Natural killer cell (primary cell): ENCODE measurements around the gene FIG4. TPM values are rescaled to one million over a fixed set of nuclear protein-coding genes. Genes with fewer than 3 reads are reported as not detected.

ENCODE experiments used
- ATAC-seq, 3 donors: fragments of 150-1000 bp in 2 of 3; fragments of 200-7000 bp in 1 of 3; cut with Tn5 transposase; 1 replicate in 1 of 3; 2 replicates in 2 of 3; pipeline ENCODE4 v1.10.0; 2021; ENCODE audit warnings: mild to moderate bottlenecking in 2 of 3, moderate library complexity in 2 of 3
- DNase-seq, 2 donors: peaks; one replicate each; pipeline versions ENCODE4 v3.0.0 to v3.0.0-alpha.2; 2013 to 2021; ENCODE audit warnings: mixed read lengths in 1 of 2
- H3K27ac ChIP-seq: one replicate; pipeline ENCODE4 v1.5.1; 2013; ENCODE audit warnings: mild to moderate bottlenecking, low read length
- H3K27me3 ChIP-seq: one replicate; pipeline ENCODE4 v1.6.1; 2013; ENCODE audit warnings: low read length; ENCODE audit not compliant: control insufficient read depth, insufficient read depth
- H3K36me3 ChIP-seq: one replicate; pipeline ENCODE4 v1.6.1; 2013; ENCODE audit warnings: low read length; ENCODE audit not compliant: control insufficient read depth, insufficient read depth
- H3K4me1 ChIP-seq: one replicate; pipeline ENCODE4 v1.6.1; 2013; ENCODE audit warnings: low read length; ENCODE audit not compliant: control insufficient read depth, insufficient read depth
- H3K4me3 ChIP-seq: one replicate; pipeline ENCODE4 v1.5.1; 2013; ENCODE audit warnings: low read length
- H3K9me3 ChIP-seq: one replicate; pipeline ENCODE4 v1.6.1; 2013; ENCODE audit warnings: low read length; ENCODE audit not compliant: control insufficient read depth, insufficient read depth
- H3K27ac Mint-ChIP-seq, 2 donors: one replicate each; pipeline ENCODE4 v1.8.0; 2022; ENCODE audit warnings: mild to moderate bottlenecking in 2 of 2, mixed read lengths in 2 of 2, moderate library complexity in 1 of 2
- H3K27me3 Mint-ChIP-seq, 2 donors: one replicate each; pipeline ENCODE4 v1.8.0; 2022; ENCODE audit warnings: low read depth in 2 of 2, mixed read lengths in 2 of 2
- H3K36me3 Mint-ChIP-seq: one replicate; pipeline ENCODE4 v1.8.0; 2022; ENCODE audit warnings: mixed read lengths
- H3K4me1 Mint-ChIP-seq, 2 donors: one replicate each; pipeline ENCODE4 v1.8.0; 2022; ENCODE audit warnings: mixed read lengths in 2 of 2
- H3K4me3 Mint-ChIP-seq: one replicate; pipeline ENCODE4 v1.8.0; 2022; ENCODE audit warnings: mild to moderate bottlenecking, moderate library complexity, mixed read lengths
- H3K9me3 Mint-ChIP-seq, 2 donors: one replicate each; pipeline ENCODE4 v1.8.0; 2022; ENCODE audit warnings: mixed read lengths in 2 of 2
- WGBS: methylation state at CpG from one replicate; pipeline ENCODE4 v1.1.7; 2013; ENCODE audit warnings: missing lambda C conversion rate; ENCODE audit not compliant: insufficient coverage; 5-methylcytosine and 5-hydroxymethylcytosine counted together
- intact Hi-C: fragments of 100-400 bp; cut with micrococcal nuclease; formaldehyde crosslinking; loops from one replicate; pipeline ENCODE4 v1.14.2; 2022
- total RNA-seq, 4 donors: library from RNA; stranded (reverse); fragments of 120-200 nt in 1 of 4; gene quantifications; one replicate each; pipeline versions ENCODE4 v1.2.3 to v1.2.4, GENCODE V29; 2013 to 2022
- TF ChIP-seq, protein P1 (sequence below): fragments of 200-600 bp; IDR thresholded peaks from one replicate; pipeline ENCODE4 v1.8.0; 2022; ENCODE audit warnings: antibody characterized with exemption

FIG4 gene
- total RNA-seq, 3 donors from 2014 or later (not counting 1 experiment from before 2014, with no cell fraction given) = 15.7 to 38.5 (median 20.7) TPM

DNA sequence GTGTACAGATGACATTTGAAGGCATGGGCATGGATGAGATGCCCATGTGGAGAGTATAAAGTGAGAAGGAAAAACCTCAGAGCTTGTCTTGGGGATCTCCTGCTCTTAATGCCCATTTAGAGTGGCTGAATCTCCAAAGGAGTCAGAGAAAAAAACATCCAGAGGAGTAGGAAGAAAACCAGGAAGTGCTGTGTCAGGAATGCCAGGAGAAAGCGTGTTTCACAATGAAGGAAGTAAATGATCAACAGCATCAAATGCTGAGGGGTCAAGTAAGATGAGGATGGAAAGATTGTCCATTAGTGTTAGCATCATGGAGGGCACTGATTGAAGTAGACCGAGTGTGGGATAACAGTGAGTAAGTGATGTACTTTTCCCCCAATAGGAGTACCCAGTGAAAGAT lies 56.1 kb downstream of the FIG4 start:
- 100% methylated on average over 2 of the region's 2 CpGs for WGBS
- Histone ChIP-seq H3K4me1 (no peaks in the 10 kb centered on the region), H3K27me3 (no peaks in the 10 kb centered on the region), H3K36me3 (peaks cover 10% of the 10 kb centered on the region), H3K9me3 (no peaks in the 10 kb centered on the region), H3K27ac (no peak overlapping the region), H3K4me3 (no peak overlapping the region)
- no peaks in the 10 kb centered on the region for H3K36me3 Mint-ChIP-seq
- DNase-seq (no peak), ATAC-seq (no peak)
- no peak overlapping the region for H3K4me3 Mint-ChIP-seq
- TF ChIP-seq, protein P1, sequence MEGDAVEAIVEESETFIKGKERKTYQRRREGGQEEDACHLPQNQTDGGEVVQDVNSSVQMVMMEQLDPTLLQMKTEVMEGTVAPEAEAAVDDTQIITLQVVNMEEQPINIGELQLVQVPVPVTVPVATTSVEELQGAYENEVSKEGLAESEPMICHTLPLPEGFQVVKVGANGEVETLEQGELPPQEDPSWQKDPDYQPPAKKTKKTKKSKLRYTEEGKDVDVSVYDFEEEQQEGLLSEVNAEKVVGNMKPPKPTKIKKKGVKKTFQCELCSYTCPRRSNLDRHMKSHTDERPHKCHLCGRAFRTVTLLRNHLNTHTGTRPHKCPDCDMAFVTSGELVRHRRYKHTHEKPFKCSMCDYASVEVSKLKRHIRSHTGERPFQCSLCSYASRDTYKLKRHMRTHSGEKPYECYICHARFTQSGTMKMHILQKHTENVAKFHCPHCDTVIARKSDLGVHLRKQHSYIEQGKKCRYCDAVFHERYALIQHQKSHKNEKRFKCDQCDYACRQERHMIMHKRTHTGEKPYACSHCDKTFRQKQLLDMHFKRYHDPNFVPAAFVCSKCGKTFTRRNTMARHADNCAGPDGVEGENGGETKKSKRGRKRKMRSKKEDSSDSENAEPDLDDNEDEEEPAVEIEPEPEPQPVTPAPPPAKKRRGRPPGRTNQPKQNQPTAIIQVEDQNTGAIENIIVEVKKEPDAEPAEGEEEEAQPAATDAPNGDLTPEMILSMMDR = no peak
- H3K9me3 Mint-ChIP-seq = no peaks in the 10 kb centered on the region
- H3K27ac Mint-ChIP-seq = no peak overlapping the region
- H3K27me3 Mint-ChIP-seq = no peaks in the 10 kb centered on the region
- peaks cover 0 to 5% of the 10 kb centered on the region in 2 donors for H3K4me1 Mint-ChIP-seq
- intact Hi-C loops = no loop called here

DNA sequence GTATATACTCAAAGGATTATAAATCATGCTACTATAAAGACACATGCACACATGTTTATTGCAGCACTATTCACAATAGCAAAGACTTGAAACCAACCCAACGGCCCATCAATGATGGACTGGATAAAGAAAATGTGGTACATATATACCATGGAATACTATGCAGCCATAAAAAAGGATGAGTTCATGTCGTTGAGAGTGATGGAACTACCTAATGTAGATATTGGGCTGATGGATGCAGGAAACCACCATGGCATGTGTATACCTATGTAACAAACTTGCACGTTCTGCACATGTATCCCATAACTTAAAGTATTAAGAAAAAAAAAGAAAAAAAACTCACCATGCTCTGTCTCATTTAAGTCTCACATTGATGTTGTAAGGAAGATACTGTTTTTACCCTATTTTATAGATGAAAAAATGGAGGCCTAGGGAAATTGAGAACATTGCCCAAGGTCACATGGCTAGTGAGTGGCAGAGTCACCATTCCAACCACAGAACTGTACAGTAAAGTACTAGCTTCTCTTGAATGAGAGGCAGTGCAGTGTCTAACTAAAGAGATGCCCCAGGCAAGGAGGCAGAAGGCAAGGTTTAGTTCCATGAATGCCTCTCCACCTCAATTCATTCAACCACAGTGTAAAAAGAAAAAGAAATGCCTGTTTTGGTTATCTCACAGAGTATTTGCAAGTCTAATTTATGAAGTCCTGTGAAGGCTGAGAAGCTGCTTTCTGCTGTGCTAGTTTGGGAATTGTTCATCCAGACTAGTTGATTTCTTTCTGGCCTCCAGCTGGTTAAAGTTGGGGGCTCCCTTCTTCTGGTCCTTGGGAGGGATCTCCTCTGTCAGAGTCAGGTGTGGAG lies 68.2 kb downstream of the FIG4 start:
- Mint-ChIP-seq H3K36me3 (peaks cover 33% of the 10 kb centered on the region), H3K27me3 (no peaks in the 10 kb centered on the region), H3K9me3 (peaks cover 2 to 3% of the 10 kb centered on the region in 2 donors), H3K4me3 (peak overlapping the region; percentile 63), H3K27ac (peak overlapping the region; percentile 87), H3K4me1 (peaks cover 19 to 32% of the 10 kb centered on the region in 2 donors)
- no peak for DNase-seq
- Histone ChIP-seq H3K36me3 (peaks cover 5% of the 10 kb centered on the region), H3K9me3 (no peaks in the 10 kb centered on the region), H3K27ac (peak overlapping the region; percentile 28), H3K27me3 (no peaks in the 10 kb centered on the region), H3K4me1 (peaks cover 13% of the 10 kb centered on the region), H3K4me3 (no peak overlapping the region)
- peak in 1 of 3 donors; percentile 25 for ATAC-seq
- 100% methylated on average over 1 of the region's 3 CpGs for WGBS
- intact Hi-C loops = no loop called here
- TF ChIP-seq, protein P1 = no peak

DNA sequence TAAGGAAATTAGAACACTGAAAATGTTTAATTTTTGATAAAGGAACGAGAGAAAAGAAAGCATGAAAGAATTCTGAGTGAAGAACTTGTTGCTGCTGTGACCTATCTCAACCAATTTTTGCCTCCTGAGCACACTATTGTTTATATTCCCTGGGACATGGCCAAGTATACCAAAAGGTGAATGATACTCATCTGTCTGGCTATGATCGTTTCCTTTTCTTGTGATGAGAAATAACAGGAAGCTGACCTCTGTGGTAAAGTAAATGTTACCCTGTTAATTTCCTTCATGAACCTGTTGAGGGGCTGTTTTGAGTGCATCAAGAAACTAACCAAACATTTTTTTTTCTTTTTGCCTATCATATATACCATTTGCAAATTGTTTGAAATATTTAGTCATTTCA lies 69.1 kb downstream of the FIG4 start:
- peak overlapping the region; percentile 42 for H3K27ac ChIP-seq
- 44% methylated on average over 2 of the region's 2 CpGs for WGBS
- intact Hi-C loops = no loop called here
- H3K9me3 Mint-ChIP-seq = peaks cover 2 to 3% of the 10 kb centered on the region in 2 donors
- peaks cover 19 to 25% of the 10 kb centered on the region in 2 donors for H3K4me1 Mint-ChIP-seq
- DNase-seq (no peak), ATAC-seq (peak; percentile 50 to 84 (median 67))
- no peak overlapping the region for H3K4me3 ChIP-seq
- peaks cover 33% of the 10 kb centered on the region for H3K36me3 Mint-ChIP-seq
- H3K27me3 ChIP-seq = no peaks in the 10 kb centered on the region
- H3K36me3 ChIP-seq = peaks cover 5% of the 10 kb centered on the region
- peak overlapping the region; percentile 87 for H3K27ac Mint-ChIP-seq
- no peaks in the 10 kb centered on the region for H3K27me3 Mint-ChIP-seq
- TF ChIP-seq, protein P1 = no peak
- peaks cover 13% of the 10 kb centered on the region for H3K4me1 ChIP-seq
- H3K4me3 Mint-ChIP-seq = peak overlapping the region; percentile 63
- H3K9me3 ChIP-seq = no peaks in the 10 kb centered on the region
